Stomach (tissue), 9 donors: ENCODE data around the gene SPEG. TPM values are rescaled to one million over a fixed set of nuclear protein-coding genes. Genes with fewer than 3 reads are reported as not detected.

Experiments used
- DNase-seq, 2 donors: peaks; one replicate each; pipeline versions ENCODE4 v3.0.0 to v3.0.0-alpha.2; 2013 to 2019
- H3K27ac ChIP-seq, 5 donors: fragments of 200-600 bp in 4 of 5; sonication (generic) in 4 of 5; one replicate each; pipeline ENCODE4 v1.5.1; 2013 to 2019; ENCODE audit warnings: mild to moderate bottlenecking in 1 of 5, moderate library complexity in 1 of 5
- H3K27me3 ChIP-seq, 3 donors: fragments of 200-600 bp; sonication (generic); one replicate each; pipeline ENCODE4 v1.5.1; 2017 to 2019; ENCODE audit warnings: mixed run types in 1 of 3
- H3K36me3 ChIP-seq, 4 donors: fragments of 200-600 bp; sonication (generic); 1 replicate in 3 of 4; 2 replicates in 1 of 4; pipeline ENCODE4 v1.5.1; 2016 to 2019
- H3K4me1 ChIP-seq, 4 donors: fragments of 200-600 bp; sonication (generic); one replicate each; pipeline ENCODE4 v1.5.1; 2016 to 2019
- H3K4me3 ChIP-seq, 4 donors: fragments of 200-600 bp; sonication (generic) in 3 of 4; one replicate each; pipeline ENCODE4 v1.5.1; 2016 to 2019; ENCODE audit warnings: mild to moderate bottlenecking in 1 of 4
- H3K9me3 ChIP-seq, 4 donors: fragments of 200-600 bp; sonication (generic); one replicate each; pipeline ENCODE4 v1.5.1; 2016 to 2019
- EP300 ChIP-seq: sonication (generic); formaldehyde crosslinking; IDR thresholded peaks from one replicate; pipeline ENCODE4 v1.6.1; 2017; ENCODE audit warnings: antibody characterized with exemption
- POLR2A ChIP-seq, 4 donors: fragments of 450-650 bp; IDR thresholded peaks; one replicate each; pipeline ENCODE4 v1.6.1; 2016; ENCODE audit warnings: antibody characterized with exemption in 4 of 4, control low read depth in 2 of 4, mild to moderate bottlenecking in 1 of 4, moderate library complexity in 1 of 4
- POLR2AphosphoS5 ChIP-seq, 3 donors: sonication (generic); formaldehyde crosslinking; IDR thresholded peaks; one replicate each; pipeline ENCODE4 v1.6.1; 2016; ENCODE audit warnings: antibody characterized with exemption in 3 of 3
- WGBS, 5 donors: extraction: QIAGEN DNeasy Blood & Tissue Kit in 3 of 5; methylation state at CpG; one replicate each; pipeline versions ENCODE4 v1.1.5 to v1.1.7; 2013 to 2018; 5-methylcytosine and 5-hydroxymethylcytosine counted together
- intact Hi-C: fragments of 100-400 bp; cut with DNase I; formaldehyde crosslinking; loops from one replicate; pipeline ENCODE4 v1.15.1; 2023; ENCODE audit warnings: low total_unique reads
- polyA plus RNA-seq, 3 donors: library from polyadenylated mRNA; stranded (reverse); fragments of 200-250 nt; gene quantifications; one replicate each; pipeline ENCODE4 v1.2.3, GENCODE V29; 2013
- total RNA-seq, 5 donors: library from RNA; depleted of rRNA; stranded (reverse); fragments of >200 nt; gene quantifications; one replicate each; pipeline versions ENCODE4 v1.1.0 to v1.2.3, GENCODE V29; 2014 to 2016
- TF ChIP-seq, protein P1 (sequence below), 7 experiments: fragments of 450-650 bp in 4 of 7; fragments of 200-600 bp in 3 of 7; sonication (generic) in 3 of 7; IDR thresholded peaks; one replicate each; pipeline ENCODE4 v1.5.1; 2016 to 2019; ENCODE audit warnings: antibody characterized with exemption in 7 of 7, control low read depth in 2 of 7, mild to moderate bottlenecking in 1 of 7
- donor health status: healthy with polysubstance abuse.
- donor health status: Bipolar disorder and iron deficiency.
- donor health status: healthy.

SPEG gene
- total and polyA plus RNA-seq, 8 donors = 7.4 to 106 (median 27.2) TPM

DNA sequence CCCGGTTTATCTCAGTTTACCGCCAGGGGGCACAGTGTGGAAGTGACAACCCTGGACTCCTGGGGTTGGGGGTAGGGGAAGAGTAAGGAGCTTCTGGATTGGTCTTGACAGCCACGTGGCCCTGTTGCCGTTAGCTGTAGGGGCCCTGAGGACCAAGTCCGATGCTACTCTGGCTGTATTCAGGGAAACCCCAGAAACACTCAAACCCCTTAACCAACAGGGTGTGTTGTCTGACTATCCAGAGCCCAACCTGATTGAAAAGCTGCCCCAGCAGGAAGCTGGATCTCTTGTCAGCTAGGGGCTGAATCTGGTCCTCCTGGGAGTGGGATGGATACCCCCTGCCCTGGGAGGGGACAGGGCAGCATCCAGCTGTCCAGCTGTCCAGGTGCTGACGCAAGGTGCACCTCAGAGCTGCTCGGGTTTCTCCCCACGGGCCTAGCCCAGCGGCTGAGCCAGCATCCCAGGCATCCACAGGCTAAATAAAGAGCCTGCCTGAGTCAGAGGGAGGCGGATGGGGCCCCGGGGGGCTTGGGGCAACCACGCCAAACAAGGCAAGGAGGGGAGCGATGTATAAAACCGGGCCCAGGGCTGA, 61.0 kb downstream of the SPEG start:
- Histone ChIP-seq H3K36me3 (peaks cover 0 to 13% (median 3%) of the 10 kb centered on the region in 4 donors), H3K27ac (peak overlapping the region in 3 of 5 donors; percentile 98 to 99 (median 98)), H3K4me1 (peaks cover 21 to 53% (median 46%) of the 10 kb centered on the region in 4 donors), H3K4me3 (no peak overlapping the region), H3K9me3 (no peaks in the 10 kb centered on the region), H3K27me3 (peaks cover 0 to 60% (median 28%) of the 10 kb centered on the region in 3 donors)
- intact Hi-C loops = no loop called here
- 10 to 30% (median 22%) methylated on average over 6 to 14 of the region's 14 CpGs for WGBS, 5 donors
- DNase-seq = peak; percentile 62 to 85
- TF ChIP-seq, protein P1, sequence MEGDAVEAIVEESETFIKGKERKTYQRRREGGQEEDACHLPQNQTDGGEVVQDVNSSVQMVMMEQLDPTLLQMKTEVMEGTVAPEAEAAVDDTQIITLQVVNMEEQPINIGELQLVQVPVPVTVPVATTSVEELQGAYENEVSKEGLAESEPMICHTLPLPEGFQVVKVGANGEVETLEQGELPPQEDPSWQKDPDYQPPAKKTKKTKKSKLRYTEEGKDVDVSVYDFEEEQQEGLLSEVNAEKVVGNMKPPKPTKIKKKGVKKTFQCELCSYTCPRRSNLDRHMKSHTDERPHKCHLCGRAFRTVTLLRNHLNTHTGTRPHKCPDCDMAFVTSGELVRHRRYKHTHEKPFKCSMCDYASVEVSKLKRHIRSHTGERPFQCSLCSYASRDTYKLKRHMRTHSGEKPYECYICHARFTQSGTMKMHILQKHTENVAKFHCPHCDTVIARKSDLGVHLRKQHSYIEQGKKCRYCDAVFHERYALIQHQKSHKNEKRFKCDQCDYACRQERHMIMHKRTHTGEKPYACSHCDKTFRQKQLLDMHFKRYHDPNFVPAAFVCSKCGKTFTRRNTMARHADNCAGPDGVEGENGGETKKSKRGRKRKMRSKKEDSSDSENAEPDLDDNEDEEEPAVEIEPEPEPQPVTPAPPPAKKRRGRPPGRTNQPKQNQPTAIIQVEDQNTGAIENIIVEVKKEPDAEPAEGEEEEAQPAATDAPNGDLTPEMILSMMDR (IDR thresholded peaks at IDR 0.05) = peak in 4 of 7 experiments; percentile 34 to 54 (median 49)
- no peak for TF ChIP-seq POLR2A (IDR thresholded peaks at IDR 0.05)

DNA sequence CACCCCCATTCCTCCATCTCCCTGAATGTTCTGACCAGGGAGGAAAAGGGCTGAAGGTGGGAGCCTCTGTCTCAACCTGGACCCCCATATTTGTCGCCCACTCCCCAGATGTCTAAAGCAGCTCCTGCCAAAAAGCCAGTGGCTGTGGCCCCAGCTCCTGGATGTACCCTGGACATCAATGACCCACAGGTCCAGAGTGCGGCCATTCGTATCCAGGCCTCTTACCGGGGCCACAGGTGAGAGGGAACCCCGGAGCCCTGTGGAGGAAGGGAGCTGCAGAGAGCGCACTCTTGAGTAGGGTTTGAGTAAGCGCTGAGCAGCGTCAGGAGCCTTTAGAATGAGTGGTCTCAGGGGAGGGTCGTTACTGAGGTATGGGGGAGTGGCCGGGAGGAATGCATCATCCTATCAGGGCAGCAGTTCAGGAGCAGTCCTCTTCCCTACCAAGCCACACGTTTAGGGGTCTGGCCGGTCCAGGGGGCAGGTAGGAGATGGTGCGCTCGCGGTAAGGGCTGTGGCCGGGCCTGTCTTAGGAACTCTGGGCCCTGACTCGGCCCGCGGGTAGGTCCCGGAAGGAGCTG, 61.7 kb downstream of the SPEG start:
- Histone ChIP-seq H3K9me3 (no peaks in the 10 kb centered on the region), H3K4me3 (peak overlapping the region in 3 of 4 donors; percentile 67 to 72 (median 69)), H3K27me3 (peaks cover 0 to 60% (median 28%) of the 10 kb centered on the region in 3 donors), H3K36me3 (peaks cover 0 to 10% (median 2%) of the 10 kb centered on the region in 4 donors), H3K27ac (peak overlapping the region in 4 of 5 donors; percentile 98 to 99 (median 98)), H3K4me1 (peaks cover 21 to 57% (median 47%) of the 10 kb centered on the region in 4 donors)
- no peak for TF ChIP-seq POLR2A (IDR thresholded peaks at IDR 0.05)
- TF ChIP-seq EP300 = no peak
- TF ChIP-seq, protein P1 (IDR thresholded peaks at IDR 0.05) = no peak
- TF ChIP-seq POLR2AphosphoS5 (IDR thresholded peaks at IDR 0.05) = no peak
- DNase-seq = no peak
- 26 to 39% (median 28%) methylated on average over 15 to 20 of the region's 20 CpGs for WGBS, 5 donors
- intact Hi-C loops = no loop called here

DNA sequence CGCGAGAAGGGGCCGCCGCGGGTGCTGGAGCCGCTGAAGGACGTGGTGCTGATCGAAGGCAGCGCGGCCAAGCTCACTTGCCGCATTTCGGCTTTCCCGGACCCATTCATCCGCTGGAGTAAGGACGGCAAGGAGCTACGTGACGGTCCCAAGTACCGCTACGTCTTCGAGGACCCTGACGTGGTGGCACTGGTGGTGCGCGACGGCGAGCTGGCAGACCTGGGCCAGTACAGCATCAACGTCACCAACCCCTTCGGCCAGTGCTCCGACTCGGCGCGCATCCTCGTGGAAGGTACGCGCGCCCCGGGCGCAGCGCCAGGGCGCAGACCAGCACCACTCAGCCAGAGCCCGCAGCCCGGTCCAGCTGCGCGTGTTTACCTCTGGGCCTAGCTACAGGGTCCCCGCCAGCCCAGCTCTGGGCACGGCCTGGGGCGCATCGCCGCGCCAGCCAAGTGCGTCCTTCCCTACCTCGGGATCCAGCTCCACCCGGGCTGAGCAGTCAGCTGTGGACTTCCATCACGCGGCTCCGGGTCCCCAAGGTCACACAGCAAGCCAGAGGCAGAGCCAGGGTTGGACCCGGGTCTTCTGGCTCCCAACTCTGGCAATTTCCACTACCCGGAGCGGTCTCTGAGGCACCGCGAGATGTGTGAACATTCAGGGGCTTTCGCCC, 62.3 kb downstream of the SPEG start:
- Histone ChIP-seq H3K4me3 (peak overlapping the region; percentile 67 to 76 (median 70)), H3K9me3 (no peaks in the 10 kb centered on the region), H3K27ac (peak overlapping the region in 4 of 5 donors; percentile 98 to 99 (median 98)), H3K27me3 (peaks cover 0 to 59% (median 25%) of the 10 kb centered on the region in 3 donors), H3K4me1 (peaks cover 21 to 57% (median 47%) of the 10 kb centered on the region in 4 donors), H3K36me3 (peaks cover 0 to 15% (median 9%) of the 10 kb centered on the region in 4 donors)
- WGBS, 5 donors = 6 to 26% (median 10%) methylated on average over 41 to 61 of the region's 61 CpGs
- peak; percentile 29 to 77 for DNase-seq
- no peak for TF ChIP-seq EP300
- TF ChIP-seq, protein P1 (IDR thresholded peaks at IDR 0.05) = no peak
- no peak for TF ChIP-seq POLR2A (IDR thresholded peaks at IDR 0.05)
- peak in 1 of 3 donors; percentile 52 for TF ChIP-seq POLR2AphosphoS5 (IDR thresholded peaks at IDR 0.05)
- intact Hi-C loops = no loop called here

DNA sequence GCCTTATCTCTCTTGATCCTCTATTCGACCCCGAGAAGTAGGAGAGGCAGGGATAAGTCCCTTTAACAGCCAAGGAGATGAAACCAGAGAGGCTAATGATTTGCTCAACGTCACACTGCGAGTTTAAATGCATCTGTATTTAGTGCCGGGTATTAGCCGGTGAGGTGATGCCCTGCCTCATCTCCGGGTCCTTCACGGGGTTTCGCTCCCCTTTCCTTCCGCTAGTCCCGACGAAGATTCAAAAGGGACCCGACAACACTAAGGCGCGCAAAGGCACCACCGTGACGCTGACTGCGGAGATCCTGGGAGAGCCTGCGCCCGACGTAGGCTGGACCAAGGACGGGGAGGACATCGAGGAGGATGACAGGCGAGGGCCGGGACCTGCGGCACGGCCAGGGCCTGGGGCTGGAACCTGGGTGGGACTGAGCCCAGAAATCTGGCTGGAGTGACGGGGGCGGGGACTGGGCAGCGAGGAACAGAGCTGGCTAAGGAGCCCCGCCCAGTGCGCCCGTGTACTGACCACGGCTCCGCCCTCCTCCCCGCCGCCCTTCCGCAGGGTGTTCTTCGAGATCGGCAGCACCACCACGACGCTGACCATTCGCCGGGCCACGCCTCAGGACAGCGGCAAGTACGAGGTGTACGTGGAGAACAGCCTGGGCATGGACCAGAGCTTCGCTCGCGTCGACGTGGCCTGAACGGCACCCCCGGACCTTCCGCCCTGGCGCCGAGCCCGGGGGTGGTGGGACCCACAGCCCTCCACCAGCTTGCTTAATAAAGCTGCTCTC, 63.0 kb downstream of the SPEG start:
- WGBS, 5 donors = 1 to 3% (median 1%) methylated on average over 43 to 59 of the region's 59 CpGs
- peaks cover 21 to 57% (median 47%) of the 10 kb centered on the region in 4 donors for H3K4me1 ChIP-seq
- intact Hi-C loops = no loop called here

More for the DNA sequence above, 63.0 kb downstream of the SPEG start:
- H3K27me3 ChIP-seq = peaks cover 0 to 52% (median 20%) of the 10 kb centered on the region in 3 donors
- peak overlapping the region; percentile 67 to 76 (median 70) for H3K4me3 ChIP-seq
- peaks cover 0 to 17% (median 14%) of the 10 kb centered on the region in 4 donors for H3K36me3 ChIP-seq
- TF ChIP-seq, protein P1 (IDR thresholded peaks at IDR 0.05) = no peak
- TF ChIP-seq POLR2A (IDR thresholded peaks at IDR 0.05) (peak in 1 of 4 donors; percentile 9), POLR2AphosphoS5 (IDR thresholded peaks at IDR 0.05) (peak; percentile 93 to 98 (median 94)), EP300 (no peak)
- H3K9me3 ChIP-seq = no peaks in the 10 kb centered on the region
- peak; percentile 92 to 94 for DNase-seq
- peak overlapping the region; percentile 98 to 99 (median 99) for H3K27ac ChIP-seq
